GM21381 (cell line): Measurements from ENCODE around the gene NRL.

Experiments used
- ATAC-seq: cut with Tn5 transposase; IDR thresholded peaks from one replicate; pipeline ENCODE4 v1.9.1; 2021; ENCODE audit warnings: mild to moderate bottlenecking, moderate library complexity; ENCODE audit not compliant: unreplicated experiment

NRL gene

DNA sequence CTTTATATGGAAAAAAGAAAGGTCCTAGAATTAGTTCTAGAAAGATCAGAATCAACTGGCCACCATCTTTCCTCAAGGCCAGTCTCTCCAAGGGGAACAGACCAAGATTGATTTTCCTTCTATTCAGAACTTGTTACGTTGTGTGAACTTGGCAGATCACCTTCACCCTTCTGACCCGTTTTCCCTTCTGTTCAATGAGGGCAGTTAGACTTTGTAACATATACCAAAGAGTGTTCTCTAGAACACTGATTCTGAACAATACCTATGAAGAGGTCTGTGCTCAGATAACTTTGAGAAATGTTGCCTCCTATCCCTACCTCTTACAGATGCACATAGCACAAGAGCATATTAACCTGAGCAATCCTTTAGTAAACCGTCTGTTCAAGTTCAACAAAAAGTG is 31.3 kb downstream of the NRL start:
- ATAC-seq = no peak

DNA sequence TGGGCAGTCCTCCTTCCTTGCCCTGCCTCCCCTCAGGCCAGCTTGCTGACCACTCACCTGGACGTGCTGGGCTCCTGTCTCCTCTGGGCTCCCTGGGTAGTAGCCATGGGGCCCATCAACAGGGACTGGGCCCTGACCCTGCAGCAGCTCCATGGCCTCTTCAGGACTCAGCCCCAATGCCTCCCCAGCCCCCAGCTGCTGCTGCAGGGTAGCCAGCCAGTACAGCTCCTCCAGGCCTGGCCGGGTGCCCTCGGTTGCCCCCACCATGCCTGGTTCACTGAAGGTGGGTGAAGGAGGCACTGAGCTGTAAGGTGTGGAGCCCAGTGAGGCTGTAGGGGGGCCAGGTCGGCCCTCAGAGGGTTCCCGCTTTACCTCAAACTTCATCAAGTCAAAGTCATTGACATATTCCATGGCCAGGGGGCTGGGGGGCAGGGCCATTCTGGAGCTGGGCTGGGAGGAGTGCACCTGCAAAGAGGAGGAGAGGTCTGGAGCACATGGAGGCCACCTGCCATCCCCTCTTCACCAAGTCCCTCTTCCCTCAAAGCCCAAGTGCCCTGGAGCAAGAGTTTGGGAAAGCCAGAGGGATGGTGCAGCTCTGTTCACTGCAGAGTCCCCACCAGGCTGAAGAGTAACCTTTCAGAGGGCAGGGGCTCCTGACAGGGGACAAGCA is 32.2 kb downstream of the NRL start:
- no peak for ATAC-seq

DNA sequence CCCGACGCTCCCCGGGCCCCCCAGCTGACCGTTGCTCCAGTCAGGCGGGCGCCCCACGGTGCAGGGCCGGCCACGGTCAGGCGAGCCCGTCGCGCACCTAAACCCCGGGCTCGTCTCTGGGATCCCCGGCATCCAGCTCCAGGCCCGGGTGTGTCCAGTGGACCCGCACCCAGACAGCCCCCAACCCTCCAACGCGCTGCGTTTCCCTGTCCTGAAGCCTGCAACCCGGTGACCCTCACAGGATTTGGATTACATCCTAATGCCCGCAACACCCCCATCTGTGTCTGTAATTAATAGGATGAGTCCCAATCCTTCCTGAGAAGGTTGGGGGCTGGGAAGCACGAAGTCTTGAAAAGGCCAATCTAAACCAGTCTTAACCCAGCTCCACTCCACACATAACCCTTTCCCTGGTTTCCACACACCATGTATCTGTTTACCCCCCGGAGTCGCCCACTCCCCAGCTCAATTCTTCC is 33.0 kb downstream of the NRL start:
- ATAC-seq = no peak

DNA sequence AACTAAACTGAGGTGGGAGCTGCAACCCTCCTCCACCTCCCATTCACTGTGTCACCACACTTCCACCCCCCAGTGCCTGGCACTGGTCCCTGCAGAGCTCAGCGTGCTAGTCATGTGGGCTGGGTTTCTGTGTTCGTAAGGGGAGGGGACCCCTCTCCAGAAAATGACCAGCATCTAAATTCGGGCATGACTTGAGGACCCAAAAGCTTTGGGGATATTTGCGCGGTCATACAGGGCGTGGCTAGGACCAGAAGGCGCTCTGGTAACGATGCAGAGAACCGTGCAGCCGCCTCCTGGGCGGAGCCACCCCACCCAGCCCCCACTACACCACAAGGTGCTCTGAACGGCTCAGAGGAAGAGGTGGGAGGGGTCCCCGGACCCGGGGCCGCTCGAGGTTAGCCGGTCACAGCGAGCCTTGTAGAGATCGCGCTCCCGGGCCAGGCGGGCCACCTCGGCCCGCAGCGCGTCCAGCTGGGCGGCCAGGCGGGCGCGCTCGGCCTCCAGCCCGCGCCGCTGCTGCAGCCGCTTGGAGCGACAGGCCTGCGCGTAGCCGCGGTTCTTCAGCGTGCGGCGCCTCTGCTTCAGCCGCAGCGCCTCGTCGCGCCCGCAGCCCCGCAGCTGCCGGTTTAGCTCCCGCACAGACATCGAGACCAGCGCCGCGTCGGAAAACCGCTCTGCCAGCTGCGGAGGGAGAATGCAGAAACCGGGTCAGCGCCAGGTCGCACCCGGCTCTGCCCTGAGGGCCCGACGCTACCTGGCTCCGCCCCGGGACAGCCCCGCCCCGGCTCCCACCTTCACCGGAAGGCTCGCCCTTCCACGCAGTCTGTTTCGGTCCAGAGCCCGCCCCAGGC is 33.6 kb downstream of the NRL start:
- ATAC-seq = peak; percentile 86

DNA sequence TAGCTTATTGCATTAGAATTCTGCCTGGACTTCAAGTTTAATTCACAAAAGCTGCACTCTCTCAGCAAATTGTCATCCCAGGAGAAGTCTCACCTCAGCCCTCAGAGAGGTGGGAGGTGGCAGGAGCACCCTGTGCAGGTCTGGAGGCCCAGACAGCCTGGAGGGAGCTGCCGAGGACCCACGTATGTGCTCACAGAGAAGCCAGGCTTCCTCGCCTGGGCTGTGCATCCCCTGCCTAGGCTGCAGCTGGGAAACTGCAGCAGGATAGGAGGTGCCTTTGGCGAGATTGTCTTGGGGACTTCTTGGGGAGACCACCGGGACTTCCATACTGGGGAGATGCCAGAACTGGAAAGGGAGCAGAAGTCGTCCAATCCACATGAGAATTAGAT is 34.6 kb downstream of the NRL start:
- ATAC-seq = no peak

DNA sequence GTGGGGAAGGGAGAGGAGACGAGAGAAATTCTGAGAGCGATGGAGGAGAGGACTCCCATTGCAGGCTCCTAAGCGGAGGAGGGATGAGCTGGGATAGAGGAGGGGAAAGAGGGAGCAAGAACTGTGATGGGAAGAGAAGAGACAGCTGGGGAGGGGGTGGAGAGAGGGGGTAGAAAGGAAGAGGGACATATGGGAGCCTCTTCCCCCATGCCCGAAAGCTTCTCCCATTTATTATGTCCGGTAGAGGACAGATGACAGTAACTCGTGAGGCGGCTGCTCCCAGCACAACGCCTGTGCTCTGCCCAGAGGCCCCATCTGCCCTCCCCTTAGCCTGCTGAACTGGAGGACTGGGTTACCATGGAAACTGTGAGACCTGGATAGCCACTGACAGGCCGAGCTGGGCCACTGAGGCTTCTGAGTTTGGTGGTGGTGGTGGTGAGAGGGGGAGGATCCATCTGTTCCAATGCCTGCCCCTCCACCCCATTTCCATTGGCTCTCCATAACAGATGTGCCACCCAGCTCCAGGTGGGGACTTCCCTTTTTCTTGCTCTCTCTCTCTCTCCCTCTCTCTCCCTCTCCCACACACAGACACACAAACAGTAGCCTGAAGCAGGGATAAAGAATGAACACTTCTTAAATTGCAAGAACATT is 35.1 kb downstream of the NRL start:
- no peak for ATAC-seq

DNA sequence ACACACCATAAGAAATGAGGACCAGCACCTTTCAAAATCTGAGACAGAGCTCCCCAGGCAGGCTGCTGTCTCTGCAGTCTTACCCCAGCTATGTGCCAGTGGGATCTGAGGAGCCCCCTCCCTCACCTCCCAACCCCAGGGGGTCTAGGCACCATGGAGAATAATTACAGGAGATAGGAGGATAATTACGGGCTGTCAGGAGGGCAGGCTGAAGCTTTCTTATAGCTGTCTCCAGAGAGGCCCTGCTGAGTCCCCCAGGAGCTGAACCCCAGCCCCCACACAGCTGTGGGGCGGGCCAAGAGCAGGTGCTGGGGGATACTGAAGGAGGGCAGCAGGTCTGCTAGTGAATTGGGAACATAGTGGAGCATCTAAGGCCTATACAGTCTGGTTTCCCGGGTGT is 36.6 kb downstream of the NRL start:
- no peak for ATAC-seq

DNA sequence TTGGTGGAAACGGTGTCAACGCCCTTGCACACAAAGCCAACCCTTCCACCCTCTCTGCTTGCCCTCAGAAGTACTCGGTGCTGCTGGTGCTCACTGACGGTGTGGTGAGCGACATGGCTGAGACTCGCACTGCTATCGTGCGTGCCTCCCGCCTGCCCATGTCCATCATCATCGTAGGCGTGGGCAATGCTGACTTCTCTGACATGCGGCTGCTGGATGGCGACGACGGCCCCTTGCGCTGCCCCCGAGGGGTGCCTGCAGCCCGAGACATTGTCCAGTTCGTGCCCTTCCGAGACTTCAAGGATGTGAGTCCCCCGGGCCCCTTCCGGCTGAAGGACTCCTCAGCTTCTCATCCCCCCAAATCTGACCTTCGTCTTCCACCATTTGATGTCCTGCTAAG is 37.7 kb downstream of the NRL start:
- ATAC-seq = no peak

DNA sequence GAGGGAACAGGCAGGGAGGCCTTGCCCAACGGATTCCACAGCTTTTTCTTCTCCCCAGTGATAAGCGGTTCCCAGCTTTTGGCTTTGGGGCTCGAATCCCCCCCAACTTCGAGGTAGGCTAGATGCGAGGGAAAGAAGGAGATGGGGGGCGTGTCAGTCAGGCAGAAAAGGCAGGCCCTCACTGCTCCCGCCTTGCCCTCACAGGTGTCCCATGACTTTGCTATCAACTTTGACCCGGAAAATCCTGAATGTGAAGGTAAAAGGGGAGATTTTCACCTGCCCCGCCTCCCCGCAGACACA is 38.5 kb downstream of the NRL start:
- ATAC-seq = no peak

DNA sequence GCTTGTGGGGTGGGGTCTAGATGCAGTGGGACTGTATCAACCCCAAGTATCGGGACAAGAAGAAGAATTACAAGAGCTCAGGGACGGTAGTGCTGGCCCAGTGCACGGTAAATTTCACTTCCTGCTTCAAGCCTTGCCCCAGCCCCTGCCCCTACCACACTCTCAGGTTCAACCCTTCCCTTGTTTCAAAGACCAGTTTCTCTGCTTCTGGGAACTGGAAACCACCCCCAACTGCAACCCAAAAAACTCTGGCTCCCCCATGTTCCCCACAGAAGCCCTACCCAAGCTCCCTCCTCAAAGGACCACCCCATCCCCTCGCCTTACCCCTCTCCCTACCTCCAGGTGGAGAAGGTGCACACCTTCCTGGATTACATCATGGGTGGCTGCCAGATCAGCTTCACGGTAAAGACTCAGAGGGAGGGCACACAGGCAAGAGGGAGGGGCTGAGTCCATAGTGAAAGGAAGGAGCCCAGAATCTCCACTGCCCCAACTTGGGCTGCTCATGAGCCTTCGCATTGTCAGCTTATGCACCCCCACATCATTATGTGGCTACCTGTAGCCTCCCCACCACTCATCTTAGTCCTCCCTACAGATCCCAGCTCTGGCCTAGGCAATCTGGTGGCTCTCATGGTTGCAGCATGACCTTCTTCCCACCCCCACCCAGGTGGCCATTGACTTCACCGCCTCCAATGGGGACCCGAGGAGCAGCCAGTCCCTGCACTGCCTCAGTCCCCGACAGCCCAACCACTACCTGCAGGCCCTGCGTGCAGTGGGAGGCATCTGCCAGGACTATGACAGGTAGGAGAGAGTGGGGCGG is 39.1 kb downstream of the NRL start:
- ATAC-seq = no peak

DNA sequence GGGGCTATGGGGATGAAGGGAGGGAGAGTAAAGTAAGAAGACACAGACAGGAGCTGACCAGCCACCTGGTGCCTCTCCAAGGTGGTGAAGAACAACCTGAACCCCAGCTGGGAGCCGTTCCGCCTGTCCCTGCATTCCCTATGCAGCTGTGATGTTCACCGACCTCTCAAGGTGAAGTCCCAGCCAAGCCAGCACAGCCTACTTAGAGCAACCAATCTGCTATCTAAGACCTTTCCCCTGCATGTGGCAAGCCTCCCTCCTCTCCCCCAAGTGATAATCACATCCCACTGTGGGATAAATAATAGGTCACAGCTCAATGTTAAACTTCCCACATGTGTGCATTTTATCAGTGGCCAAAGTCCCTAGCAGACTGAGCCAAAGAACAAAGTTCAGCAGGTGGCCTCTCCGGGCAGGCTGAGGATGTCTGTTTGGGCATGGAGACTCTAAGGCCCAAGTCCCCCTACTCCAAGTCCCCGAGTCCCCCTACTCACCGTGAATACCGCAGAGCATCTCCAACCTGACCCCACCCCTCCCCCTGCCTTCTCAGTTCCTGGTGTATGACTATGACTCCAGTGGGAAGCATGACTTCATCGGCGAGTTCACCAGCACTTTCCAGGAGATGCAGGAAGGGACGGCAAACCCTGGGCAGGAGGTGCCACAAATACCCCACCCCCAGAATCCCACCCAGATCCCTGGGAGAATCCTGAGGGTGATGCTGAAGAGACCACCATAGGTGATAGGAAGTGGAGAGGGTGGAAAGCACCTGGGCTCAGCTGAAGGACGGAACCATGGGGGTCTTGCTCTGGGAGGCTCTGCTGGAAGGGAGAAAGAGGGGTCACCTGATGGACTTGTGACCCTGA is 39.9 kb downstream of the NRL start:
- no peak for ATAC-seq

DNA sequence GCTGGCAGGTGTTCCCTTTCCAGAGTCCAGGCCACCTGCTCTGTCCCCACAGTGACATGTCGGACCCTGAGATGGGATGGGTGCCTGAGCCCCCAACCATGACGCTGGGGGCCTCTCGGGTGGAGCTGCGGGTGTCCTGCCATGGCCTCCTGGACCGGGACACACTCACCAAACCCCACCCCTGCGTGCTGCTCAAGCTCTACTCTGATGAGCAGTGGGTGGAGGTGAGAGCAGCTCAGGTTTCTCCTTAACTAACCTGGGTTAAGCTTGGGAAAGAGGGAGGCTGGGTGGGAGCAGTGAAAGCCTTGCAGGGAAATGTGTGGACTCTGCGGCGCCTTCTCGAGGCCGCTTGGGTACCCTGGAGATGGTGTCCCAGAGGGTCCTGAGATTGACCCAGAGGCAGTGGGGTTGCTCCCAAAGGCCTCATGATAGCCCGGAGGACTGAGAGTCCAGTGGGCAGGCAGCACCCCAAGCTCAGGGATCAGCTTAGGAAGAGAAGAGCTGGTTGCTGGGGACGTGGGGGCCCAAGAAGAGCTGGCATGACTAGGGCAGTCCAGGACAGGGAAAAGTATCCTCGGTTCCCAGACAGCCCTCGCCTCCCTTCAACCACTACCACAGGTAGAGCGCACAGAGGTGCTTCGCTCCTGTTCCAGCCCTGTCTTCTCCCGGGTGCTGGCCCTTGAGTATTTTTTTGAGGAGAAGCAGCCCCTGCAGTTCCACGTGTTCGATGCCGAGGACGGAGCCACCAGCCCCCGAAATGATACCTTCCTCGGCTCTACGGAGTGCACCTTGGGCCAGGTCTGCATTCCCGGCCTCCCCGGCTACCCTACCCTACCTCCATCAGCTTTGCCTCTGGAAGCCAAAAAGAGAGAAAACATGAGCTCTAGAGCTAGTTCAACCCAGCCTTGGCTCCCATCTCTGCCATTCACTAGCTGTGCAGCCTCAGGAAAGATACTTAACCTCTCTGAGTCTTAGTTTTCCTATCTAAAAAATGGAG is 41.6 kb downstream of the NRL start:
- ATAC-seq = no peak

DNA sequence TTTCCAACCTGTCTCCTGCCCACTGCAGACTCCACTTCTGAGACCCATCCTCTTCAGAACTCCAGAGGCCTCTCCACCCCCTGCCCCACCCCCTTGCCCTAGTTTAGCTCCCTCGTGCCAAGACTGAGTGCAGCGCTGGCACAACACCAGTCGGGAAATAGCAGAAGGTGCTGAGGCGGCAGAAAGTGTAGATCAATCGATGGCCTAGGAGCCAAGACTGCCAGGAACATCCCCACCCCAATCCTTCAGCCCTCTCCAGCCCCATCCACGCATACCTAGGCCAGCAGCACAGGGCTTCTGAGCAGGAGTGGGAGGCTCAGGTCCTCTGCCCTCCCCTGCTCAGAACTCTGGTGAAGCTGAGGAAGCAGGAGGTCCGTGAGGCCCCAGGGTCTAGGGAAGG is 42.3 kb downstream of the NRL start:
- ATAC-seq = no peak

DNA sequence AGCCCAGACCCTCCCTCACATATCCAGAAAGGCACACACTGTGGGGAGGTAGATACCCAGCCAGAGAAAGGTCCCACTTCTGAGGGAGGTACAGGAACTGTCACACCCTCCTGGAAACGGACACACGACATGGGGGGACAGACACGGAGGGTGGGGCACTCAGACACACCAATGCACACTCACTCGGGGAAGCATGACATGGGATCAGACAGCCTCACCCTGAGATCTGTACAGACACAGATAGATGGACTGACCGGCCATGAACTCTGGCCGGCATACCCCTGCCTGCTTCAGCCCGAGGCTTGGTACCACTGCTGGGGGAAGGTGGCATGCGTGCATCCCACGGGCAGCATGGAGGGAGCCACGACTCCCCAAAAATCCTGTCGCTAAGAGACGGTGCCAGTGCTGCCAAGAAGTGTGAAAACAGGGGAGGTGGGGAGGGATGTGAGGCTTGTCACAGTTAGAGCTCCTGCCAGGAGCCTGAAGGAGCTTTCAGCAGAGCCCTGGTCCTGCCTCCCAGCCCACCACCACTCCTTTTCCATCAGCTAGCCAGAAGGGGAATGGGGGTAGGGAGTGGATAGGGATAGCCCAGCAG is 42.8 kb downstream of the NRL start:
- ATAC-seq = no peak

DNA sequence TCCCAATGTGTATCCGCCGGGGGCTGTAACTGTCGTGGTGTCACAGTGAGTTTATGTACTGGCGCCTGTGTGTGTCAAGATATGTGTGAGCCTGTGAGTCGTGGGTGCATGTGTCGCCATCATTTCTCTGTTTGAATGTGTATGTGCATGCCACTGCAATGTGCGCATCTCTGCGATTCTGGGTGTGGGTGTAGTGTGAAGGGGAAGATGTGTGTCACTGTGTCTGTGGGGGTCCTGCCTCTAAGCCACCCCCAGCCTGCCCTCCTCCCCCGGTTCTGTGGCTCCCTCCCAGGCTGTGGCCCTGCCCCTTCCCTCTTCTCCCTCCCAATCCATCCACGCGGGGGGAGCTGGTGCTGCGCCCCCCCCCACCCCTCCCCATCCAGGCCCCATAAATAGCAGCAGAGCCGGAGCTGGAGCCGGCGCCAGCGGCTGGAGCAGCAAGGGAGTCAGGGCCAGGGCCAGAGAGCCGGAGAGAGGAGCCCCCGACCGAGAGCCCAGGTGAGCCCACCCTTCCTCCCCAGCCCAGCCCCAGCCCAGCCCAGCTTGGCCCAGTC is 43.5 kb downstream of the NRL start, which contains the start of gene CPNE6:
CPNE6 (plus strand) TSS at position 419 of the 554 bp plus-strand sequence. CDS start 1,375 bp downstream, outside the sequence.
- ATAC-seq = no peak

DNA sequence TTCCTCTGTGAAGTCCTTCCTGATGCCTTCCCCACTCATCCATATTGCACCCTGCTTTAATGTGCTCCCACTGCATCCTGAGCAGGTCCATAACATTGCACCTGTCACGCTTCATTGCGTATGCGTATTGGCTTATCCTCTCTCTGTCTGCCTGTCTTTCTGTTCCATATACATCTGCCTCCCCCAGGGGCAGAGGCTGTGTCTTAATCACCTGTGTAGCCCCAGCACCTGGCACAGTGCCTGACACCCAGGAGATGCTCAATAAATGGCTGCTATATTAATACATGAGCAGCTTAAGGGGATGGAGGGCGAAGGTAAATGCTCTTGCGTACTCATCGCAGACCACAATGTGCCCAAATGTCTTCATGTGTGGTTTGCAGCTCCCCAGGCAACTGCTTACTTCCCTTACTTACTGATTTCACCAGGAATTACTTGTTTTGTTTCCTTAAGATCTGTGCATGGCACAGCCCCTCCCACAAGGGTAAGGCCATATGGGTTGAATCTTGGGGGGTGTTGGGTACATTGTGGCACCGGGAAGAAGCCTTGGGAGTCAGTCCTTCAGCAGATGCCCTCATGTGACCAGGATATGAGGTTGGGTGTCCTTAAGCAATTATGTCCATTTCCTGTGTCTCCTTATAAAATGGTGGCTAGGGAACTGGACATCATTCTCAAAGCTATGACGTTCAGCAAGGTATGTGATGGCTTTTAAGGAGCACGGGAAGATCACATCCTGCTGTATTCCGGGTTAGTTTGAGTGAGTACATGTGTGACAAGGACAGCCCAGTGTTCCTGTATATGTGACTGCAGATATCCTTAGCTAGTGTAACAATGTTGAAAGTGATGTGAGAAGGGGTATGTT is 44.2 kb downstream of the NRL start:
- no peak for ATAC-seq

DNA sequence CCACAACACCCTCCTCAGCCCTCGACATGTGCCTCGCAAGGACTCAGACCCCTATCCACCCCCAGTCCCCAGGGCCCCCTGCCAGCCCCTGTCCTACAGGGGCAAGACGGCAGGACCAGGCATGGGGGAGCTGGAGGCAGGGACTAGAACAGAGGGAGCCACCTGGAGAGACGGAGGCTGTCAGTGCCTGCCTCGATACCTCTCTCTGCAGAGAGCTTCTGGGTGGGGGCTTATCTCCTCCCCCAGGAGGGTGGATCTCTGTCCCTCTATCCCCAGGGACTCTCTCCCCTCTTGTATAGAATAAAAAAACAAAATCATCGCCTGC is 45.4 kb downstream of the NRL start:
- ATAC-seq = no peak
